KOPT-K1 (cell line): Measurements from ENCODE around the gene ITGB2.
A peak's percentile ranks its signal among the peaks of the same experiment; 100 is the strongest.

Source experiments
- H3K27ac ChIP-seq: fragments of 200-600 bp; sonication (generic); 2 replicates; pipeline ENCODE4 v1.5.1; 2016; ENCODE audit warnings: antibody characterized with exemption, mild to moderate bottlenecking, low read depth, low read length; ENCODE audit not compliant: poor library complexity, severe bottlenecking
- H3K36me3 ChIP-seq: fragments of 200-600 bp; sonication (generic); 2 replicates; pipeline ENCODE4 v1.5.1; 2017; ENCODE audit warnings: antibody characterized with exemption, mild to moderate bottlenecking, low read length, moderate library complexity; ENCODE audit not compliant: insufficient read depth
- H3K9me3 ChIP-seq: fragments of 200-600 bp; sonication (generic); 2 replicates; pipeline ENCODE4 v1.5.1; 2017; ENCODE audit warnings: antibody characterized with exemption, low read length, mild to moderate bottlenecking; ENCODE audit not compliant: insufficient read depth, poor library complexity, severe bottlenecking

ITGB2 gene

GRCh38 chr21:44938772-44939531 lies 18.3 kb upstream of the ITGB2 start:
- no peaks in the 10 kb centered on the region for H3K9me3 ChIP-seq
- H3K27ac ChIP-seq, result peak overlapping the region; percentile 85
- H3K36me3 ChIP-seq, result peaks cover 34% of the 10 kb centered on the region; the same call in 1 of the 2 replicates

GRCh38 chr21:44935533-44935927 lies 14.8 kb upstream of the ITGB2 start:
- H3K27ac ChIP-seq, result peak overlapping the region; percentile 55
- H3K9me3 ChIP-seq, result no peaks in the 10 kb centered on the region
- H3K36me3 ChIP-seq, result 0 out of 2 replicates have a peak, but pooled peaks cover 6% of the 10 kb centered on the region

GRCh38 chr21:44934797-44935532 lies 14.3 kb upstream of the ITGB2 start:
- H3K36me3 ChIP-seq, result 0 out of 2 replicates have a peak, but pooled peaks cover 6% of the 10 kb centered on the region
- no peaks in the 10 kb centered on the region for H3K9me3 ChIP-seq
- H3K27ac ChIP-seq, result peak overlapping the region; percentile 55

- no peaks in the 10 kb centered on the region for H3K9me3 ChIP-seq
- H3K36me3 ChIP-seq, result 0 out of 2 replicates have a peak, but pooled peaks cover 6% of the 10 kb centered on the region
- H3K27ac ChIP-seq, result peak overlapping the region; percentile 55
Measured at GRCh38 chr21:44934276-44934675, 13.6 kb upstream of the ITGB2 start.

GRCh38 chr21:44933918-44934260 lies 13.2 kb upstream of the ITGB2 start:
- no peaks in the 10 kb centered on the region for H3K9me3 ChIP-seq
- 0 out of 2 replicates have a peak, but pooled peaks cover 6% of the 10 kb centered on the region for H3K36me3 ChIP-seq
- peak overlapping the region; percentile 9 for H3K27ac ChIP-seq

GRCh38 chr21:44933199-44933917 lies 12.7 kb upstream of the ITGB2 start:
- Histone ChIP-seq H3K27ac (peak overlapping the region; percentile 9), H3K9me3 (no peaks in the 10 kb centered on the region), H3K36me3 (0 out of 2 replicates have a peak, but pooled peaks cover 3% of the 10 kb centered on the region)

- Histone ChIP-seq H3K36me3 (no peaks in the 10 kb centered on the region), H3K27ac (no peak overlapping the region), H3K9me3 (no peaks in the 10 kb centered on the region)
Measured at GRCh38 chr21:44932408-44933181, 11.9 kb upstream of the ITGB2 start.

- Histone ChIP-seq H3K36me3 (no peaks in the 10 kb centered on the region), H3K27ac (peak overlapping the region; percentile 97)
Measured at GRCh38 chr21:44931501-44932407, 11.1 kb upstream of the ITGB2 start.

GRCh38 chr21:44931137-44931500 lies 10.4 kb upstream of the ITGB2 start:
- Histone ChIP-seq H3K36me3 (no peaks in the 10 kb centered on the region), H3K9me3 (no peaks in the 10 kb centered on the region), H3K27ac (peak overlapping the region; percentile 97)

More at GRCh38 chr21:44931501-44932407, 11.1 kb upstream of the ITGB2 start:
- H3K9me3 ChIP-seq, result no peaks in the 10 kb centered on the region

GRCh38 chr21:44930543-44930981 lies 9.9 kb upstream of the ITGB2 start:
- H3K9me3 ChIP-seq, result no peaks in the 10 kb centered on the region
- H3K36me3 ChIP-seq, result no peaks in the 10 kb centered on the region
- peak overlapping the region; percentile 97 for H3K27ac ChIP-seq

- H3K9me3 ChIP-seq, result no peaks in the 10 kb centered on the region
- no peaks in the 10 kb centered on the region for H3K36me3 ChIP-seq
- peak overlapping the region; percentile 97 for H3K27ac ChIP-seq
Measured at GRCh38 chr21:44929799-44930542, 9.3 kb upstream of the ITGB2 start.

- Histone ChIP-seq H3K27ac (peak overlapping the region; percentile 97), H3K36me3 (no peaks in the 10 kb centered on the region), H3K9me3 (no peaks in the 10 kb centered on the region)
Measured at GRCh38 chr21:44929242-44929798, 8.6 kb upstream of the ITGB2 start.
